GM12872 (cell line): ENCODE data around the gene HTR3D.

Experiments
- TF ChIP-seq, protein P1 (sequence below): IDR thresholded peaks from 3 replicates; pipeline ENCODE4 v1.5.1; 2011; ENCODE audit warnings: low read depth, mild to moderate bottlenecking, low read length, moderate library complexity; ENCODE audit not compliant: insufficient read depth

The HTR3D gene

DNA sequence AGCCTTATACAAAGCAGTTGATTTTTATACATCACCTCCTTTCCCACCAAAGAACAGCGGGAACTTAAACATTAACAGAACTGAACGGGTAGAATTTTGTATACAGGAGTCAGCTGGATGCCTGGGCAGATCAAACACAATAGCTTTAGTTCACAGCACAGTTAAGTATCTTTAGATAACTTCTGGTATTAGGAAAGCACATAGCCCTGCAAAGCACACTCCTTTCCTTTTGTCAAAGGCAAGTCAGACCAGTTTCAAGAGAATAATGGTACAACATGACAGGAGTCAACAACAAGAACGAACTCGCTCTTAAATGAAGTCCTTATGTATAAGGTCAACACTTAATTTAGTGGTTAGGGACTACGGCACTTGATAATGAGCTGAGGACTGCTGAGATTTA lies 40.1 kb upstream of the HTR3D start:
- TF ChIP-seq, protein P1, sequence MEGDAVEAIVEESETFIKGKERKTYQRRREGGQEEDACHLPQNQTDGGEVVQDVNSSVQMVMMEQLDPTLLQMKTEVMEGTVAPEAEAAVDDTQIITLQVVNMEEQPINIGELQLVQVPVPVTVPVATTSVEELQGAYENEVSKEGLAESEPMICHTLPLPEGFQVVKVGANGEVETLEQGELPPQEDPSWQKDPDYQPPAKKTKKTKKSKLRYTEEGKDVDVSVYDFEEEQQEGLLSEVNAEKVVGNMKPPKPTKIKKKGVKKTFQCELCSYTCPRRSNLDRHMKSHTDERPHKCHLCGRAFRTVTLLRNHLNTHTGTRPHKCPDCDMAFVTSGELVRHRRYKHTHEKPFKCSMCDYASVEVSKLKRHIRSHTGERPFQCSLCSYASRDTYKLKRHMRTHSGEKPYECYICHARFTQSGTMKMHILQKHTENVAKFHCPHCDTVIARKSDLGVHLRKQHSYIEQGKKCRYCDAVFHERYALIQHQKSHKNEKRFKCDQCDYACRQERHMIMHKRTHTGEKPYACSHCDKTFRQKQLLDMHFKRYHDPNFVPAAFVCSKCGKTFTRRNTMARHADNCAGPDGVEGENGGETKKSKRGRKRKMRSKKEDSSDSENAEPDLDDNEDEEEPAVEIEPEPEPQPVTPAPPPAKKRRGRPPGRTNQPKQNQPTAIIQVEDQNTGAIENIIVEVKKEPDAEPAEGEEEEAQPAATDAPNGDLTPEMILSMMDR: no peak

DNA sequence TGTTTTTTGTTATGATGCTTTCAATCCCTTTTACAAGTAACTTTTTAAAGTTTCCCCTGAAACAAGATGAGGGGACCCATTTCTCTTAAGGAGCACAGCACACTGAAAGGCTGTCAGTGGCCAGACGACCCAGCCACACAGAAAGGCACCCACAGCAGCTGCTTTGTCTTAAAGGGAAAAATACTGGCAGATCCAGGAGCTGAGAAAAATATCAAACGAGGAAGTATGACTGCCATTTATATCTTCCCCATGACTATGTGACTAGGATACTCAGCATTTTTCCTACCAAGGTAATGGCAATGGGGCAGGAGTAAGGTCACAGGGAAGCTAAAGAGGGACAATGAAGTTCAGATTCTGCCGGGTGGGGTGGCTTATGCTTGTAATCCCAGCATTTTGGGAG lies 29.8 kb upstream of the HTR3D start:
- TF ChIP-seq, protein P1: no peak

DNA sequence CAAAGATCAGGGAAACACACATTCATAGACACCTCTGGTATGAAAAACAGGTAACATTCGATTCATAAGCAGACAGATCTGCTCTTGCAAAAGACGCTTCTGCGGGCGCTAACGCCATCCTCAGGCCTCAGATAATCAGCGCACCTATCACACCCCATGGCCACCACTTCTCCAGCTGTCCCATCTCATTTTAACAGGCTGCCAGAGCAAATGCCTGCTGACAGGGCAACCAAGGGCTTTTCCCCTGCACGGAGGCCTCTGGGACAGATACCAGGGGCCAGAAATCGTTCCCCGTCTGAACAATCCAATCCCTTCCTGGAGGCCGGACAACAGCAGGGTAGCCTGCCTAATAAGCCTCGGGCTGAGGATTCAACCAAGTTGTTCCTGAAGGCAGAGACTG lies 29.1 kb upstream of the HTR3D start:
- TF ChIP-seq, protein P1: no peak

DNA sequence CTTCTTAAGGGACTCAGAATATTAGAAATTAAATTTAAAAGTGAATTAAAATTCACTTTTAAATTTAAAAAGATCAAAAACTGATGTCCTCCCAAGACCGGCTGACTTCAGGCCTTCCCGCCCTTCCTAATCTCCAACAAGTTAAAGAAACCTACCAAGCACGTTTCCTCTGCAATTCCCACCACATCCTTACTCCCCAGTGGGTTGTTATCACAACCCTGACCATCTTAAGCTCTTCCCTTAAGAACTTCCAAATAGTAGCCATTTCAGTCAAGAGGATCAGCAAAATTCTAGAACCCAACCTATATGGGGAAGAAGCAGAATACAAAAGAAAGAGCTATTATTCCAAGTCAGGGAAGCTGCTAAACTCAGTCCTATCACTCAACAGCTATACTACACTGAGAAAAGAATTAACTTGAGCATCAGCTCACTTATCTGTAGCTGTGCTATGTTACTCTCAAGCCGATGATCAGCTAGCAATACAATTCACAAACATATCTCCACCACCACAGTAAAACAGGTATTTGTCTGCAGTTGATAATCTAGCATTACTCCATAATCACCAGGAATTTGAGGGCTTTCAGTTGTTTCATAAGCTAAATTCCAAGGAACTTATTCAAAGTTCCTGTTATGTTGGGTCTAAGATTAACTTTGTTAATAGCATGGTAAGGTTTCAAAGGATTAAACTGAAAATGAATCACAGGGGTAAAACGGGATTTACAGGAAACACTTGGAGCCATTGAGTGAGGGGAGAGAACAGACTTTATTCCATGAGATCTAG lies 28.2 kb upstream of the HTR3D start:
- TF ChIP-seq, protein P1: no peak

DNA sequence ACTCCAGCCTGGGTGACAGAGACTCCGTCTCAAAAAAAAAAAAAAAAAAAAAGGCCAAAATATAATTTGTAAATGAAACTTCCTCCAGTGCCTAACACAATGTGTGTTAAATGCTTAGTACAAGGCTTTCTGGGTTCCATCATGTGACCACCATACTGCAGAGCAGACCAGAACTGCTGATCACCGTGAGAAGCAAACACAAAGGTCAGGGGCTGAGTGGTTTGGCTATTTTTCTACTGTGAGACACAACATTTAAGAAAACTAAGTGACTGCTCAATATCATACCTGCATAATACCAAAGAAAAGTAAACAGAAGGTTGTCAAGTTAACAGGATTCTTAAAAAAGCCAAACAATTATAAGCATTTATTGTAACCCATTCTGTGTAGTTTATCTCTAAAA lies 27.1 kb upstream of the HTR3D start:
- TF ChIP-seq, protein P1: no peak

DNA sequence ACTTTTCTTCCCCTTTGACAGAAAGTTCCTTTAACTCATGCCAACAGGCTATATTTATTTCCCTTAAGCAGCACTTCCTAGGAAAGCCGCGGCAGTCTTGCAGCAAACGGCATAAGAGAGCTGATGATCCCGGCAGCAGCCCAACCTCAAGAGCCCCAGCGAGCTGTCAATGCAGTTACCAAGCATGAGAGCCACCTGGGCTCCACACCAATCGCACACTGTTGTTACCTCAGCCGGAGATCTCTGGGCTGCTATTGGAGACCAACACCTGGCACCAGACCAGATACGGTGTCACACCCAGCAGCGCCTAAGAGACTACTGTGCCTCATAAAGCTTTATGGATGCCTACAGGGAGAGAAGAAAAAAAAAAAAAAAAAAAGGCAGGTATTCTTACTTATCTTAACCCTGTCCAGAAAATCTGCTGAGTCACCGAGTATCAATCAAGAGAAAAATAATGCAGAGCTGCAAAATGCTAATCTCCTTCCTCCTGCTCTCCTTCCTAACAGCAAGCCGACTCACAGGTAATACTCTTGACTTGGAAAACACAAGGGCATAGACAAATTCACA lies 25.5 kb upstream of the HTR3D start:
- TF ChIP-seq, protein P1: no peak

DNA sequence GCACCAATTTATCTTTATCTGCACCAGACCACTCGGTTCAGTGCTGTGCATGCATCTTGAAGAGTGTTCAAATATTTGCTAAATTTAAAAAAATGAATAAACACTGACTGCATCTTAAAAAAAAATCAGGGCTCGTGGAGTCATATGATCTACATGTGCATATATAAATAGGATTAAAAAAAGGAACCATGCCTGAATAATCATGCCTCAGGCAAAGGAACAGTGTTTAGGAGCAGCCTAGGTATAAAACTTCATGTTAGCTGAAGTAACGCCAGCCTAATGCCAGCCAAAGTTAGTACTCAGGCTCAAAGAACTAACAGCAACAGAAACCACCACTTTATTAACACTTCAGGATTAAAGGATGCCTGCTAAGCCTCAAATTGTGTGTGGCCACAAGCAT lies 23.4 kb upstream of the HTR3D start:
- TF ChIP-seq, protein P1: no peak
